ENCODE results near the gene BDKRB2. TPM values are rescaled to one million over a fixed set of nuclear protein-coding genes. Genes with fewer than 3 reads are reported as not detected.

The BDKRB2 gene
- polyA plus RNA-seq, 1 donor from 2014 or later, result not detected

- Histone ChIP-seq H3K4me3 (ENCODE audit: low read length) (no peak overlapping the region), H3K79me2 (replicated peaks; ENCODE audit: insufficient read depth, low read length) (no peaks in the 10 kb centered on the region), H3F3A (ENCODE audit: insufficient read depth, low read length, poor library complexity, severe bottlenecking) (no peaks in the 10 kb centered on the region), H3K9me2 (ENCODE audit: insufficient read depth, low read length) (no peaks in the 10 kb centered on the region), H3K36me3 (ENCODE audit: insufficient read depth, low read length) (no peaks in the 10 kb centered on the region), H2AFZ (ENCODE audit: low read depth, low read length) (no peak overlapping the region), H3K9ac (ENCODE audit: low read length) (no peak overlapping the region), H3K9me3 (ENCODE audit: low read length) (no peaks in the 10 kb centered on the region), H3K4me2 (ENCODE audit: low read length) (no peak overlapping the region), H3K27ac (ENCODE audit: low read length) (no peak overlapping the region), H3K27me3 (ENCODE audit: insufficient read depth, low read depth, low read length) (no peaks in the 10 kb centered on the region), H4K20me1 (ENCODE audit: insufficient read depth) (no peaks in the 10 kb centered on the region)
- no peak for TF ChIP-seq RAD21 (conservative IDR thresholded peaks at IDR 0.05)
- TF ChIP-seq POLR2AphosphoS5 (IDR thresholded peaks at IDR 0.05), result no peak
- no peak for TF ChIP-seq EZH2 (IDR thresholded peaks at IDR 0.05; ENCODE audit: borderline replicate concordance, insufficient read depth, low read length, poor library complexity, severe bottlenecking)
Observed at GRCh38 chr14:96156804-96157760, 47.6 kb upstream of the BDKRB2 start.

- no peak overlapping the region for H3K4me2 ChIP-seq (ENCODE audit: low read length)
- H3K27ac ChIP-seq (ENCODE audit: low read length), result no peak overlapping the region
- H3K79me2 ChIP-seq (replicated peaks; ENCODE audit: insufficient read depth, low read length), result no peaks in the 10 kb centered on the region
- H3K4me3 ChIP-seq (ENCODE audit: low read length), result no peak overlapping the region
- H2AFZ ChIP-seq (ENCODE audit: low read depth, low read length), result no peak overlapping the region
- no peak overlapping the region for H3K9ac ChIP-seq (ENCODE audit: low read length)
- no peaks in the 10 kb centered on the region for H3K27me3 ChIP-seq (ENCODE audit: insufficient read depth, low read depth, low read length)
- H3K36me3 ChIP-seq (ENCODE audit: insufficient read depth, low read length), result no peaks in the 10 kb centered on the region
- no peaks in the 10 kb centered on the region for H3K9me3 ChIP-seq (ENCODE audit: low read length)
- TF ChIP-seq POLR2AphosphoS5 (IDR thresholded peaks at IDR 0.05) (no peak), EZH2 (IDR thresholded peaks at IDR 0.05; ENCODE audit: borderline replicate concordance, insufficient read depth, low read length, poor library complexity, severe bottlenecking) (no peak), TAF1 (IDR thresholded peaks at IDR 0.05; ENCODE audit: low read depth) (no peak)
- no peaks in the 10 kb centered on the region for H3K9me2 ChIP-seq (ENCODE audit: insufficient read depth, low read length)
- no peaks in the 10 kb centered on the region for H3F3A ChIP-seq (ENCODE audit: insufficient read depth, low read length, poor library complexity, severe bottlenecking)
- no peaks in the 10 kb centered on the region for H4K20me1 ChIP-seq (ENCODE audit: insufficient read depth)
Observed at GRCh38 chr14:96158735-96159134, 45.9 kb upstream of the BDKRB2 start.

GRCh38 chr14:96160076-96160912 is 44.3 kb upstream of the BDKRB2 start:
- H3K27me3 ChIP-seq (ENCODE audit: insufficient read depth, low read depth, low read length), result no peaks in the 10 kb centered on the region
- H3K9me3 ChIP-seq (ENCODE audit: low read length), result no peaks in the 10 kb centered on the region
- no peak overlapping the region for H3K9ac ChIP-seq (ENCODE audit: low read length)
- H3K27ac ChIP-seq (ENCODE audit: low read length), result no peak overlapping the region
- no peaks in the 10 kb centered on the region for H3K79me2 ChIP-seq (replicated peaks; ENCODE audit: insufficient read depth, low read length)
- H3F3A ChIP-seq (ENCODE audit: insufficient read depth, low read length, poor library complexity, severe bottlenecking), result no peaks in the 10 kb centered on the region
- no peaks in the 10 kb centered on the region for H3K36me3 ChIP-seq (ENCODE audit: insufficient read depth, low read length)
- no peak overlapping the region for H2AFZ ChIP-seq (ENCODE audit: low read depth, low read length)
- no peak overlapping the region for H3K4me2 ChIP-seq (ENCODE audit: low read length)
- H3K9me2 ChIP-seq (ENCODE audit: insufficient read depth, low read length), result no peaks in the 10 kb centered on the region
- TF ChIP-seq SMC3 (conservative IDR thresholded peaks at IDR 0.05; ENCODE audit: poor library complexity) (no peak), REST (IDR thresholded peaks at IDR 0.05; ENCODE audit: borderline replicate concordance) (no peak), CTCF (IDR thresholded peaks at IDR 0.05; ENCODE audit: poor library complexity, severe bottlenecking) (no peak), TAF1 (IDR thresholded peaks at IDR 0.05; ENCODE audit: low read depth) (no peak), EZH2 (IDR thresholded peaks at IDR 0.05; ENCODE audit: borderline replicate concordance, insufficient read depth, low read length, poor library complexity, severe bottlenecking) (no peak), POLR2AphosphoS5 (IDR thresholded peaks at IDR 0.05) (no peak), MXI1 (conservative IDR thresholded peaks at IDR 0.05; ENCODE audit: poor library complexity, severe bottlenecking) (no peak), EP300 (conservative IDR thresholded peaks at IDR 0.05; ENCODE audit: poor library complexity, severe bottlenecking) (no peak), RAD21 (conservative IDR thresholded peaks at IDR 0.05) (no peak)
- H4K20me1 ChIP-seq (ENCODE audit: insufficient read depth), result no peaks in the 10 kb centered on the region
- no peak overlapping the region for H3K4me3 ChIP-seq (ENCODE audit: low read length)
